MM.1S (cell line): ENCODE measurements around the gene EHMT2.

Experiments used
- DNase-seq: peaks from one replicate; pipeline ENCODE4 v3.0.0-alpha.2; 2015
- H2AFZ ChIP-seq: fragments of 300-600 bp; sonication (generic); 2 replicates; pipeline ENCODE4 v1.6.0; 2016; ENCODE audit warnings: antibody characterized with exemption, low read length
- H3F3A ChIP-seq: fragments of 300-600 bp; sonication (generic); 2 replicates; pipeline ENCODE4 v1.6.1; 2016; ENCODE audit warnings: mild to moderate bottlenecking, antibody characterized with exemption, low read length, moderate library complexity, mixed read lengths; ENCODE audit not compliant: insufficient read depth
- H3K27ac ChIP-seq: fragments of 300-600 bp; sonication (generic); 2 replicates; pipeline ENCODE4 v1.5.1; 2016; ENCODE audit warnings: mild to moderate bottlenecking, low read length
- H3K27me3 ChIP-seq: fragments of 300-600 bp; sonication (generic); replicated peaks from 2 replicates; pipeline ENCODE4 v1.6.0; 2016; ENCODE audit warnings: low read length; ENCODE audit not compliant: insufficient read depth
- H3K36me3 ChIP-seq: fragments of 300-600 bp; sonication (generic); replicated peaks from 2 replicates; pipeline ENCODE4 v1.6.1; 2016; ENCODE audit warnings: mild to moderate bottlenecking, low read length, mixed read lengths; ENCODE audit not compliant: insufficient read depth
- H3K4me1 ChIP-seq: fragments of 300-600 bp; sonication (generic); 2 replicates; pipeline ENCODE4 v1.6.1; 2016; ENCODE audit warnings: low read length, mixed read lengths
- H3K4me2 ChIP-seq: fragments of 300-600 bp; sonication (generic); 2 replicates; pipeline ENCODE4 v1.6.0; 2016; ENCODE audit warnings: low read depth, low read length
- H3K4me3 ChIP-seq: fragments of 300-600 bp; sonication (generic); 2 replicates; pipeline ENCODE4 v1.5.1; 2016; ENCODE audit warnings: low read length, mixed read lengths
- H3K79me2 ChIP-seq: fragments of 300-600 bp; sonication (generic); 2 replicates; pipeline ENCODE4 v1.6.1; 2016; ENCODE audit warnings: mixed run types, low read length, mixed read lengths
- H3K9ac ChIP-seq: fragments of 300-600 bp; sonication (generic); 2 replicates; pipeline ENCODE4 v1.6.1; 2016; ENCODE audit warnings: low read length, mixed read lengths
- H3K9me2 ChIP-seq: fragments of 300-600 bp; sonication (generic); replicated peaks from 2 replicates; pipeline ENCODE4 v1.6.1; 2016; ENCODE audit warnings: mild to moderate bottlenecking, low read length, mixed read lengths; ENCODE audit not compliant: insufficient read depth
- H3K9me3 ChIP-seq: fragments of 300-600 bp; sonication (generic); replicated peaks from 2 replicates; pipeline ENCODE4 v1.6.1; 2016; ENCODE audit warnings: mild to moderate bottlenecking, low read length, mixed read lengths; ENCODE audit not compliant: insufficient read depth
- H4K20me1 ChIP-seq: fragments of 300-600 bp; sonication (generic); 2 replicates; pipeline ENCODE4 v1.6.1; 2016; ENCODE audit warnings: mild to moderate bottlenecking, low read length, moderate library complexity, mixed read lengths; ENCODE audit not compliant: insufficient read depth
- CTCF ChIP-seq: fragments of 300-600 bp; sonication (generic); IDR thresholded peaks from 2 replicates; pipeline ENCODE4 v1.5.1; 2016; ENCODE audit warnings: antibody characterized with exemption, low read length, mixed read lengths
- EZH2 ChIP-seq: fragments of 300-600 bp; sonication (generic); optimal IDR thresholded peaks from 2 replicates; pipeline ENCODE3; 2017; ENCODE audit warnings: low read depth, mild to moderate bottlenecking, antibody characterized with exemption, low read length, mixed read lengths
- EZH2phosphoT487 ChIP-seq: fragments of 300-600 bp; sonication (generic); IDR thresholded peaks from 2 replicates; pipeline ENCODE4 v1.6.1; 2018; ENCODE audit warnings: antibody characterized with exemption, low read length

The EHMT2 gene

DNA sequence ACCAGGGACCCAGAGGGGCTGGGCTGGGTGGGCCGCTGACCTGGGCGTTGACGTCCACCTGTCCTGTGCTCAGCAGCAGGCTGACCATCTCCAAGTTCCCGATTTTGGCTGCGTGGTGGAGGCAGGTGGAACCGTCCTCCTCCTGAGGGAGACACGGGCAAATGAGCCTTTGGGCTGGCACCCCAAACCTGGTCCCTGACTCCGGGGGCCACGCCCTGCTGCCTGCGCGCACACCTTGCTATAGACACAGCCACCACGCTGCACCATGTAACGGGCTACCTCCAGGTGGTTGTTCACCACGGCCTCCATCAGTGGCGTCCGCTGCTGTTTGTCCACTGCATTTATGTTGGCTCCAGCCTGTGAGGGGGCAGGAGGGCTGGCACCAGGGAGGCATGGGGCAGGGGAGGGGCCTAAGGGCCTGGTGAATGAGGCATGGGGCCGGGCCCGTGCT is 10.9 kb downstream of the EHMT2 start:
- Histone ChIP-seq H3K27ac (no peak overlapping the region), H3F3A (no peaks in the 10 kb centered on the region), H3K4me1 (no peaks in the 10 kb centered on the region), H3K79me2 (no peaks in the 10 kb centered on the region), H3K36me3 (no peaks in the 10 kb centered on the region; the same call in 1 of the 2 replicates), H4K20me1 (no peaks in the 10 kb centered on the region), H3K9me3 (no peaks in the 10 kb centered on the region), H3K27me3 (no peaks in the 10 kb centered on the region), H3K4me3 (no peak overlapping the region), H3K9me2 (no peaks in the 10 kb centered on the region), H3K4me2 (no peak overlapping the region), H2AFZ (no peak overlapping the region), H3K9ac (no peak overlapping the region)
- TF ChIP-seq EZH2 (no peak), EZH2phosphoT487 (no peak), CTCF (no peak)
- no peak for DNase-seq

GRCh38 chr6:31884528-31885035 is 12.9 kb downstream of the EHMT2 start:
- Histone ChIP-seq H3F3A (no peaks in the 10 kb centered on the region), H4K20me1 (no peaks in the 10 kb centered on the region), H3K4me2 (no peak overlapping the region), H2AFZ (no peak overlapping the region), H3K9me3 (no peaks in the 10 kb centered on the region), H3K36me3 (no peaks in the 10 kb centered on the region; the same call in 1 of the 2 replicates), H3K79me2 (no peaks in the 10 kb centered on the region), H3K27ac (no peak overlapping the region), H3K4me1 (no peaks in the 10 kb centered on the region), H3K9me2 (no peaks in the 10 kb centered on the region), H3K4me3 (no peak overlapping the region), H3K27me3 (no peaks in the 10 kb centered on the region), H3K9ac (no peak overlapping the region)
- no peak for TF ChIP-seq CTCF
- no peak for TF ChIP-seq EZH2
- no peak for TF ChIP-seq EZH2phosphoT487
- DNase-seq: no peak

GRCh38 chr6:31883676-31884075 is 13.8 kb downstream of the EHMT2 start:
- Histone ChIP-seq H3K4me2 (no peak overlapping the region), H3K9me2 (no peaks in the 10 kb centered on the region), H3K4me1 (no peaks in the 10 kb centered on the region), H3K9me3 (no peaks in the 10 kb centered on the region), H2AFZ (no peak overlapping the region), H3K36me3 (no peaks in the 10 kb centered on the region; the same call in 1 of the 2 replicates), H3F3A (no peaks in the 10 kb centered on the region), H3K79me2 (no peaks in the 10 kb centered on the region), H3K27ac (no peak overlapping the region), H3K9ac (no peak overlapping the region), H3K4me3 (no peak overlapping the region), H4K20me1 (no peaks in the 10 kb centered on the region), H3K27me3 (no peaks in the 10 kb centered on the region)
- no peak for TF ChIP-seq EZH2
- TF ChIP-seq CTCF: no peak
- DNase-seq: no peak
